Type B pancreatic cell (in vitro differentiated cells): ENCODE measurements around the gene TPSAB1. TPM values are rescaled to one million over a fixed set of nuclear protein-coding genes. Genes with fewer than 3 reads are reported as not detected.
"Not testable (repeated sequence)": the region's sequence is repeated elsewhere in the genome, so short reads cannot be mapped to it uniquely, and the experiment has no call there.

Experiments used
- DNase-seq: peaks from one replicate; pipeline ENCODE4 v3.0.0; 2021; ENCODE audit warnings: mixed read lengths; ENCODE audit not compliant: unreplicated experiment; ENCODE audit errors: extremely low spot score
- H3K27ac Mint-ChIP-seq: 2 replicates; pipeline ENCODE4 v1.8.0; 2021; ENCODE audit warnings: mild to moderate bottlenecking, mixed read lengths
- H3K27me3 Mint-ChIP-seq: 2 replicates; pipeline ENCODE4 v1.8.0; 2021; ENCODE audit warnings: mixed read lengths
- H3K36me3 Mint-ChIP-seq: 2 replicates; pipeline ENCODE4 v1.8.0; 2021; ENCODE audit warnings: mixed read lengths
- H3K4me1 Mint-ChIP-seq: one replicate; pipeline ENCODE4 v1.8.0; 2021; ENCODE audit warnings: mixed read lengths; ENCODE audit not compliant: unreplicated experiment
- H3K4me3 Mint-ChIP-seq: 2 replicates; pipeline ENCODE4 v1.8.0; 2021; ENCODE audit warnings: mild to moderate bottlenecking, mixed read lengths
- H3K9me3 Mint-ChIP-seq: 2 replicates; pipeline ENCODE4 v1.8.0; 2021; ENCODE audit warnings: mixed read lengths
- total RNA-seq: library from RNA; stranded (reverse); gene quantifications from 2 replicates; pipeline ENCODE4 v1.2.1, GENCODE V29; 2021; ENCODE audit warnings: low replicate concordance
- TF ChIP-seq, protein P1 (sequence below): fragments of 200-600 bp; sonication (generic); conservative IDR thresholded peaks from 2 replicates; pipeline ENCODE4 v1.5.0; 2021; ENCODE audit warnings: antibody characterized with exemption, mild to moderate bottlenecking

Gene TPSAB1
- total RNA-seq, 1 donor from 2014 or later: not detected

DNA sequence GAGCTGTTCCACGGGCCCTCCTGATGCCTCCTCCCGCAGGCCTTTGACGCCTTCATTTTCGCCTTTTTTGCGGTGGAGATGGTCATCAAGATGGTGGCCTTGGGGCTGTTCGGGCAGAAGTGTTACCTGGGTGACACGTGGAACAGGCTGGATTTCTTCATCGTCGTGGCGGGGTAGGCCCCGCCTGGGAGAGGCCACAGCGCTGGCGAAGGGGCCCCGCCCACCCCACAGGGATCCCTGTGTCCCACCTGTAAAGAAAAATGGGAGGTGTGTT is 45.2 kb upstream of the TPSAB1 start:
- Mint-ChIP-seq H3K9me3 (no peaks in the 10 kb centered on the region), H3K36me3 (peaks cover 3% of the 10 kb centered on the region), H3K27ac (no peak overlapping the region), H3K4me3 (no peak overlapping the region), H3K4me1 (no peaks in the 10 kb centered on the region), H3K27me3 (no peaks in the 10 kb centered on the region)
- TF ChIP-seq, protein P1, sequence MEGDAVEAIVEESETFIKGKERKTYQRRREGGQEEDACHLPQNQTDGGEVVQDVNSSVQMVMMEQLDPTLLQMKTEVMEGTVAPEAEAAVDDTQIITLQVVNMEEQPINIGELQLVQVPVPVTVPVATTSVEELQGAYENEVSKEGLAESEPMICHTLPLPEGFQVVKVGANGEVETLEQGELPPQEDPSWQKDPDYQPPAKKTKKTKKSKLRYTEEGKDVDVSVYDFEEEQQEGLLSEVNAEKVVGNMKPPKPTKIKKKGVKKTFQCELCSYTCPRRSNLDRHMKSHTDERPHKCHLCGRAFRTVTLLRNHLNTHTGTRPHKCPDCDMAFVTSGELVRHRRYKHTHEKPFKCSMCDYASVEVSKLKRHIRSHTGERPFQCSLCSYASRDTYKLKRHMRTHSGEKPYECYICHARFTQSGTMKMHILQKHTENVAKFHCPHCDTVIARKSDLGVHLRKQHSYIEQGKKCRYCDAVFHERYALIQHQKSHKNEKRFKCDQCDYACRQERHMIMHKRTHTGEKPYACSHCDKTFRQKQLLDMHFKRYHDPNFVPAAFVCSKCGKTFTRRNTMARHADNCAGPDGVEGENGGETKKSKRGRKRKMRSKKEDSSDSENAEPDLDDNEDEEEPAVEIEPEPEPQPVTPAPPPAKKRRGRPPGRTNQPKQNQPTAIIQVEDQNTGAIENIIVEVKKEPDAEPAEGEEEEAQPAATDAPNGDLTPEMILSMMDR: no peak
- DNase-seq: no peak

- no peaks in the 10 kb centered on the region for H3K27me3 Mint-ChIP-seq
Observed at GRCh38 chr16:1196494-1196893, 44.0 kb upstream of the TPSAB1 start.

DNA sequence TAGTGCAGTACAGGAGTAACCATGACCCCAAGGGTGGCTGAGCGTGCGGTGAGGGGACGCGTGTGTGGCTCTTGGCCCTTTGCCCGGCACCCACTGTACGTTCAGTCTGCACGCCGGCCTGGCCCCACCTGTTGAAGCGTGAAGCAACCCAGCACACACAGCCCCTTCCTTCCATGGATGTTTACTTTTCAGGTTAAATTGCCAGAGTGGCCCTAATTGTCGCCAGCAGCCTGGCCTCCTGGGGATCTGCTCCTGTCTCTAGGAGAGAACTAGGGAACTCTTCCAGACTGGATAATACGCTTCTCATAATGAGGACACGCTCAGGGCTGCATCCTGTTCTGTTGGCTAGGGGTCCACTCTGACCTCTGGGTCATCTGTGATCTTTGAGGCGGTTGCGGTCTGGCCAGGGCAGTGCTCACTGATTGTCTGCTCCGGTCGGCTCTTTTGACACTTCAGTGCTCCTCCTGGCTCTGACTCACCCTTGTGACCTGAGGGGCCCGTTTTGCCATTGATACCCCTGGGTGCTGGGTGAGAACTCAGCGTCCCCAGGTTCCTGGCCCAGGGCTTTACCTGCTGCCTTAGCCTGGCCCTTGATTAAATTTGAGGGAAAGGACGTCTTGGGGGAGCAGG is 43.2 kb upstream of the TPSAB1 start:
- H3K27me3 Mint-ChIP-seq: no peaks in the 10 kb centered on the region
- no peaks in the 10 kb centered on the region for H3K9me3 Mint-ChIP-seq
- H3K4me1 Mint-ChIP-seq: no peaks in the 10 kb centered on the region
- H3K27ac Mint-ChIP-seq: no peak overlapping the region
- TF ChIP-seq, protein P1: no peak
- H3K4me3 Mint-ChIP-seq: peak overlapping the region; percentile 6
- H3K36me3 Mint-ChIP-seq: peaks cover 3% of the 10 kb centered on the region
- DNase-seq: no peak

More at GRCh38 chr16:1196494-1196893, 44.0 kb upstream of the TPSAB1 start:
- Mint-ChIP-seq H3K4me1 (no peaks in the 10 kb centered on the region), H3K9me3 (no peaks in the 10 kb centered on the region), H3K36me3 (peaks cover 3% of the 10 kb centered on the region), H3K4me3 (no peak overlapping the region), H3K27ac (no peak overlapping the region)
- DNase-seq: no peak
- TF ChIP-seq, protein P1: no peak

- TF ChIP-seq, protein P1: no peak
- Mint-ChIP-seq H3K36me3 (peaks cover 3% of the 10 kb centered on the region), H3K27ac (no peak overlapping the region), H3K9me3 (no peaks in the 10 kb centered on the region), H3K4me3 (no peak overlapping the region), H3K4me1 (no peaks in the 10 kb centered on the region), H3K27me3 (no peaks in the 10 kb centered on the region)
- DNase-seq: no peak
Observed at GRCh38 chr16:1198194-1198593, 42.3 kb upstream of the TPSAB1 start.

DNA sequence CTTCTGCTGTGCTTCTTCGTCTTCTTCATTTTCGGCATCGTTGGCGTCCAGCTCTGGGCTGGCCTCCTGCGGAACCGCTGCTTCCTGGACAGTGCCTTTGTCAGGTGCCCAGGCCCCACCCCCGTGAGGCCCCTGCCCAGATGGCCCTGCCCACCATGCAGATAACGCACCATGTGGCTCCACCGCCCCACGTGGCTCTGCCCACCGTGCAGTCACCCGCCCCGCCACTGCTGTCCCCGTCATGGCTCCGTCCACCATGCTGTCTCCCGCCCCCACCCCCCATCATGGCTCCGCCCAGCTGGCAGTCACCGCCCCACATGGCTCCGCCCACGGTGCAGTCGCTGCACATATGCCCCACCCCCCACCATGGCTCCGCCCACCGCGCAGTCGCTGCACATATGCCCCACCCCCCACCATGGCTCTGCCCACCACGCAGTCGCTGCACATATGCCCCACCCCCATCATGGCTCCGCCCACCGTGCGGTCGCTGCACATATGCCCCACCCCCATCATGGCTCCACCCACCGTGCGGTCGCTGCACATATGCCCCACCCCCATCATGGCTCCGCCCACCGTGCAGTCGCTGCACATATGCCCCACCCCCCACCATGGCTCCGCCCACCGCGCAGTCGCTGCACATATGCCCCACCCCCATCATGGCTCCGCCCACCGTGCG is 41.7 kb upstream of the TPSAB1 start:
- H3K9me3 Mint-ChIP-seq, H3K27me3 Mint-ChIP-seq, H3K4me1 Mint-ChIP-seq, H3K36me3 Mint-ChIP-seq, H3K27ac Mint-ChIP-seq, DNase-seq, H3K4me3 Mint-ChIP-seq: not testable (repeated sequence)

DNA sequence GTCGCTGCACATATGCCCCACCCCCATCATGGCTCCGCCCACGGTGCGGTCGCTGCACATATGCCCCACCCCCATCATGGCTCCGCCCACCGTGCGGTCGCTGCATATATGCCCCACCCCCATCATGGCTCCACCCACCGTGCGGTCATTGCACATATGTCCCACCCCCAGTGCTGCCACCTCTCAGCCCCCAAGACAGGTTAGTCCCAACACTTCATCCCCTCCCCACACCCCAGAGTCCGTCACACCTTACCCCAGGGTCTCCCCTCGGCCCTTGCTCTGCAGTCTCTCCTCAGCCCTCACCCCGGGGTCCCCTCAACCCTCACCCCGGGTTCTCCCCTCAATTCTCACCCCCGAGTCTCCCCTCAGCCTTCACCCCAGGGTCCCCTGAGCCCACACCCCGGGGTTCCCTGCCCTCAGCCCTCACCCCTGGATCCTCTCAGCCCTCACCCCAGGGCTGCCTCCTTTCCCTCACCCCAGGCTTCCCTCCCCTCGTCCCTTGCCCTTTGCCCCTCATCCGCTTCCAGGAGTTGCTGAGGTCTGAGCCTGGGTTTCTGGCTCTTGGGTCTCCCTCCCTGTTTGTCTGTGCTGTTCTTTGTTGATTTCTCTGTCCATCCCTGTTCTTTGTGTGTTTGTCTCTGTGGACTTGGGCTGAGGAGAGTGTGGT is 41.0 kb upstream of the TPSAB1 start:
- H3K4me1 Mint-ChIP-seq: no peaks in the 10 kb centered on the region
- no peak for DNase-seq
- H3K4me3 Mint-ChIP-seq: no peak overlapping the region
- no peaks in the 10 kb centered on the region for H3K9me3 Mint-ChIP-seq
- H3K27ac Mint-ChIP-seq: peak overlapping the region; percentile 56
- TF ChIP-seq, protein P1: no peak
- no peaks in the 10 kb centered on the region for H3K27me3 Mint-ChIP-seq
- H3K36me3 Mint-ChIP-seq: peaks cover 3% of the 10 kb centered on the region
